Measurements from ENCODE around the gene MANEA.

The MANEA gene

GRCh38 chr6:95648636-95649035, 71.3 kb downstream of the MANEA start:
- Histone ChIP-seq H3K4me3 (replicated peaks; ENCODE audit: insufficient read depth, low read length) (no peak overlapping the region), H3K27ac (replicated peaks) (no peak overlapping the region), H3K27me3 (ENCODE audit: insufficient read depth, poor library complexity, severe bottlenecking) (no peaks in the 10 kb centered on the region)
- DNase-seq (ENCODE audit: low read depth in 1 of 2, low spot score in 1 of 2), result no peak
- TF ChIP-seq POLR2AphosphoS5 (IDR thresholded peaks at IDR 0.05; ENCODE audit: low read depth) (no peak), CTCF (IDR thresholded peaks at IDR 0.05; ENCODE audit: insufficient read depth, low read length) (no peak), SPI1 (IDR thresholded peaks at IDR 0.05; ENCODE audit: borderline replicate concordance, low read depth) (no peak), REST (IDR thresholded peaks at IDR 0.05; ENCODE audit: insufficient replicate concordance, low read depth) (no peak), GABPA (IDR thresholded peaks at IDR 0.05; ENCODE audit: low read depth) (no peak)

- Histone ChIP-seq H3K27me3 (ENCODE audit: insufficient read depth, poor library complexity, severe bottlenecking) (no peaks in the 10 kb centered on the region), H3K4me3 (replicated peaks; ENCODE audit: insufficient read depth, low read length) (no peak overlapping the region), H3K27ac (replicated peaks) (no peak overlapping the region)
- no peak for TF ChIP-seq GABPA (IDR thresholded peaks at IDR 0.05; ENCODE audit: low read depth)
- no peak for TF ChIP-seq POLR2AphosphoS5 (IDR thresholded peaks at IDR 0.05; ENCODE audit: low read depth)
- TF ChIP-seq CTCF (IDR thresholded peaks at IDR 0.05; ENCODE audit: insufficient read depth, low read length), result no peak
- no peak for TF ChIP-seq REST (IDR thresholded peaks at IDR 0.05; ENCODE audit: insufficient replicate concordance, low read depth)
- no peak for DNase-seq (ENCODE audit: low read depth in 1 of 2, low spot score in 1 of 2)
Measured at GRCh38 chr6:95649451-95649850, 72.1 kb downstream of the MANEA start.

- Histone ChIP-seq H3K4me3 (replicated peaks; ENCODE audit: insufficient read depth, low read length) (no peak overlapping the region), H3K27ac (replicated peaks) (no peak overlapping the region), H3K27me3 (ENCODE audit: insufficient read depth, poor library complexity, severe bottlenecking) (no peaks in the 10 kb centered on the region)
- TF ChIP-seq POLR2AphosphoS5 (IDR thresholded peaks at IDR 0.05; ENCODE audit: low read depth) (no peak), SPI1 (IDR thresholded peaks at IDR 0.05; ENCODE audit: borderline replicate concordance, low read depth) (no peak), REST (IDR thresholded peaks at IDR 0.05; ENCODE audit: insufficient replicate concordance, low read depth) (no peak), CTCF (IDR thresholded peaks at IDR 0.05; ENCODE audit: insufficient read depth, low read length) (no peak), GABPA (IDR thresholded peaks at IDR 0.05; ENCODE audit: low read depth) (no peak)
- DNase-seq (ENCODE audit: low read depth in 1 of 2, low spot score in 1 of 2), result no peak
Measured at GRCh38 chr6:95654176-95654575, 76.8 kb downstream of the MANEA start.
